Measurements from ENCODE around the gene STAT6. TPM values are rescaled to one million over a fixed set of nuclear protein-coding genes. Genes with fewer than 3 reads are reported as not detected.

The STAT6 gene
- total RNA-seq, 1 donor from 2014 or later, result 167 TPM

GRCh38 chr12:57148469-57149244 is 37.5 kb upstream of the STAT6 start:
- H3K36me3 Mint-ChIP-seq, result peaks cover 16% of the 10 kb centered on the region
- no peak overlapping the region for H3K4me3 Mint-ChIP-seq
- no peak for TF ChIP-seq CTCF (IDR thresholded peaks at IDR 0.05; ENCODE audit: unreplicated experiment)
- H3K4me1 Mint-ChIP-seq, result peaks cover 39% of the 10 kb centered on the region
- no peaks in the 10 kb centered on the region for H3K27me3 Mint-ChIP-seq (ENCODE audit: low read depth)
- peak overlapping the region; percentile 93 for H3K27ac Mint-ChIP-seq
- no peaks in the 10 kb centered on the region for H3K9me3 Mint-ChIP-seq
- no peak for DNase-seq (ENCODE audit: low spot score in 2 of 2, unreplicated experiment in 2 of 2)

- Mint-ChIP-seq H3K27me3 (ENCODE audit: low read depth) (no peaks in the 10 kb centered on the region), H3K4me3 (no peak within 1 kb of the TSS), H3K36me3 (peaks cover 13% of the 10 kb centered on the region), H3K27ac (peak within 1 kb of the TSS; percentile 83), H3K9me3 (no peaks in the 10 kb centered on the region), H3K4me1 (peaks cover 39% of the 10 kb centered on the region)
- no peak for TF ChIP-seq CTCF (IDR thresholded peaks at IDR 0.05; ENCODE audit: unreplicated experiment)
- no peak for DNase-seq (ENCODE audit: low spot score in 2 of 2, unreplicated experiment in 2 of 2)
Observed at GRCh38 chr12:57146961-57147944, 36.1 kb upstream of the STAT6 start, which contains the start of gene LRP1-AS. LRP1-AS (minus strand) TSS chr12:57147619.

GRCh38 chr12:57146092-57146491 is 34.9 kb upstream of the STAT6 start:
- Mint-ChIP-seq H3K36me3 (peaks cover 23% of the 10 kb centered on the region), H3K27me3 (ENCODE audit: low read depth) (no peaks in the 10 kb centered on the region), H3K4me3 (no peak overlapping the region), H3K4me1 (peaks cover 29% of the 10 kb centered on the region), H3K9me3 (no peaks in the 10 kb centered on the region), H3K27ac (peak overlapping the region; percentile 85)
- DNase-seq (ENCODE audit: low spot score in 2 of 2, unreplicated experiment in 2 of 2), result no peak
- TF ChIP-seq CTCF (IDR thresholded peaks at IDR 0.05; ENCODE audit: unreplicated experiment), result no peak

GRCh38 chr12:57145460-57146059 is 34.4 kb upstream of the STAT6 start:
- H3K4me3 Mint-ChIP-seq, result no peak overlapping the region
- no peaks in the 10 kb centered on the region for H3K27me3 Mint-ChIP-seq (ENCODE audit: low read depth)
- no peak for TF ChIP-seq CTCF (IDR thresholded peaks at IDR 0.05; ENCODE audit: unreplicated experiment)
- peak overlapping the region; percentile 85 for H3K27ac Mint-ChIP-seq
- H3K9me3 Mint-ChIP-seq, result no peaks in the 10 kb centered on the region
- peaks cover 29% of the 10 kb centered on the region for H3K4me1 Mint-ChIP-seq
- DNase-seq (ENCODE audit: low spot score in 2 of 2, unreplicated experiment in 2 of 2), result no peak
- peaks cover 24% of the 10 kb centered on the region for H3K36me3 Mint-ChIP-seq

GRCh38 chr12:57143454-57143853 is 32.3 kb upstream of the STAT6 start:
- no peak overlapping the region for H3K27ac Mint-ChIP-seq
- no peak overlapping the region for H3K4me3 Mint-ChIP-seq
- no peak for DNase-seq (ENCODE audit: low spot score in 2 of 2, unreplicated experiment in 2 of 2)
- no peaks in the 10 kb centered on the region for H3K27me3 Mint-ChIP-seq (ENCODE audit: low read depth)
- peaks cover 18% of the 10 kb centered on the region for H3K4me1 Mint-ChIP-seq
- H3K9me3 Mint-ChIP-seq, result no peaks in the 10 kb centered on the region
- no peak for TF ChIP-seq CTCF (IDR thresholded peaks at IDR 0.05; ENCODE audit: unreplicated experiment)
- peaks cover 29% of the 10 kb centered on the region for H3K36me3 Mint-ChIP-seq

All from mesothelial cell of epicardium (in vitro differentiated cells).